ENCODE data around the gene FAM177B.

DNA sequence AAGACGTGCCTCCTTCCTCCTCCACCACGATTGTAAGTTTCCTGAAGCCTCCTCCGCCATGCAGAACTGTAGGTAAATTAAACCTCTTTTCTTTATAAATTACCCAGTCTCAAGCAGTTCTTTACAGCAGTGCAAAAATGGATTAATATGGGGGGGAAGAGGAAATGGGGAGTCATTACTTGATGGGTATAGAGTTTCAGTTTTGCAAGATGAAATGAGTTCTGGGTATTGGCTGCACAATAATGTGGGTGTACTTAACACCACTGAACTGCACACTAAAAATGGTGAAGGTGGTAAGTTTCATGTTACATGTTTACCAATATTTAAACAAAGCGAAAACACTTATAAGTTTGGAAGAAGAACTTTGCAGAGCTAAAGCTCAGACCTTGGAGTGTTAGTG, 53.5 kb downstream of the FAM177B start:
- no peak for TF ChIP-seq POLR2A (IDR thresholded peaks at IDR 0.05; ENCODE audit: low read length)
- TF ChIP-seq GATA1 (IDR thresholded peaks at IDR 0.05; ENCODE audit: low read depth, low read length), result no peak
